ENCODE data around the gene LPCAT1. TPM values are rescaled to one million over a fixed set of nuclear protein-coding genes. Genes with fewer than 3 reads are reported as not detected.

The LPCAT1 gene
- total RNA-seq, 4 donors from 2014 or later, result 8.8 to 59.4 (median 28.5) TPM

DNA sequence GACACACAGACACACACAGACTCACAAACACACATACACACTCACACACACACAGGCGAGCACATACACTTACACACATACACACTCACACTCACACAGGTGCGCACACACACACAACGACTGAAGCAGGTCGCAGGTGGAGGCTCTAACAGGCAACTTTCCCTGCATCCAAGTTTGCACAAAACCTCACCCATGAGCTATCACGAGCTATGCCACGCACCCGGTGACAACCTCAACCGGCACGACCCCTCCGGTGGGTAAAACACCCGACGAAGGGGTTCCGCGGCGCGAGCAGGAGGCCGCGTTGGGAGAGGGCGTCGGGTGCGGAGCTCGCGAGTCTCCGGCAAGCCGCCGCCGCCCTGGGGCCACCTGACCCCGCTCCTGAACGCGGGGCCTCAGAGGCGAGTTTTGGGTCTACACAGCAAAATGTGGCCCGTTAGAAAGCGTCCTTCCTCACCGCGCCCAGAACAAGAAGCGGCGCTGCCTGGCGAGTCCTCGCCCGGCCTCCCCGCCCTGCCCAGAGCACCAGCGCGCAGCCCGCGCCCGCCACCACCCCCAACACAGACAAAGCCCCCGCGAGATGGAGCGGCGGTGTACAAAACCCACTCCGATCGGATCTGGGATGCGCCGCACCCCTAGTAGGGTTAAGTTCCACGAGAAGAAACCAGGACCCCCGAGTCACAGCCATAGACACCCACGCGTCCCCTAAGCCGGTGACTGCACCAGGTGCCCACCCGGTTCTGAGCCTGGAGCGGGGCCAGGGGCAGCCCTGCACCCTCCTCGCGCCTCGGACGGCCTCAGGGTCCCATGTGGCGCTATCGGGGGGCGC lies 79.2 kb downstream of the LPCAT1 start:
- Histone ChIP-seq H3K27ac (no peak overlapping the region), H3K36me3 (no peaks in the 10 kb centered on the region), H3K9me3 (no peaks in the 10 kb centered on the region), H3K27me3 (peaks cover 0 to 35% of the 10 kb centered on the region in 2 donors), H3K4me3 (peak overlapping the region in 2 of 4 donors; percentile 20 to 38), H3K4me1 (peaks cover 0 to 25% (median 0%) of the 10 kb centered on the region in 4 donors)
- TF ChIP-seq, protein P1, sequence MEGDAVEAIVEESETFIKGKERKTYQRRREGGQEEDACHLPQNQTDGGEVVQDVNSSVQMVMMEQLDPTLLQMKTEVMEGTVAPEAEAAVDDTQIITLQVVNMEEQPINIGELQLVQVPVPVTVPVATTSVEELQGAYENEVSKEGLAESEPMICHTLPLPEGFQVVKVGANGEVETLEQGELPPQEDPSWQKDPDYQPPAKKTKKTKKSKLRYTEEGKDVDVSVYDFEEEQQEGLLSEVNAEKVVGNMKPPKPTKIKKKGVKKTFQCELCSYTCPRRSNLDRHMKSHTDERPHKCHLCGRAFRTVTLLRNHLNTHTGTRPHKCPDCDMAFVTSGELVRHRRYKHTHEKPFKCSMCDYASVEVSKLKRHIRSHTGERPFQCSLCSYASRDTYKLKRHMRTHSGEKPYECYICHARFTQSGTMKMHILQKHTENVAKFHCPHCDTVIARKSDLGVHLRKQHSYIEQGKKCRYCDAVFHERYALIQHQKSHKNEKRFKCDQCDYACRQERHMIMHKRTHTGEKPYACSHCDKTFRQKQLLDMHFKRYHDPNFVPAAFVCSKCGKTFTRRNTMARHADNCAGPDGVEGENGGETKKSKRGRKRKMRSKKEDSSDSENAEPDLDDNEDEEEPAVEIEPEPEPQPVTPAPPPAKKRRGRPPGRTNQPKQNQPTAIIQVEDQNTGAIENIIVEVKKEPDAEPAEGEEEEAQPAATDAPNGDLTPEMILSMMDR (IDR thresholded peaks at IDR 0.05), result no peak
- no peak for TF ChIP-seq POLR2A (IDR thresholded peaks at IDR 0.05)
- DNase-seq, result peak in 2 of 3 donors; percentile 32 to 39

GRCh38 chr5:1443991-1444360 lies 79.8 kb downstream of the LPCAT1 start:
- no peaks in the 10 kb centered on the region for H3K9me3 ChIP-seq
- no peak overlapping the region for H3K27ac ChIP-seq
- DNase-seq, result peak in 2 of 3 donors; percentile 23 to 33
- no peak overlapping the region for H3K4me3 ChIP-seq
- peaks cover 0 to 25% (median 0%) of the 10 kb centered on the region in 4 donors for H3K4me1 ChIP-seq
- TF ChIP-seq, protein P1 (IDR thresholded peaks at IDR 0.05), result no peak
- no peak for TF ChIP-seq POLR2A (IDR thresholded peaks at IDR 0.05)
- H3K36me3 ChIP-seq, result no peaks in the 10 kb centered on the region
- peaks cover 0 to 35% of the 10 kb centered on the region in 2 donors for H3K27me3 ChIP-seq

DNA sequence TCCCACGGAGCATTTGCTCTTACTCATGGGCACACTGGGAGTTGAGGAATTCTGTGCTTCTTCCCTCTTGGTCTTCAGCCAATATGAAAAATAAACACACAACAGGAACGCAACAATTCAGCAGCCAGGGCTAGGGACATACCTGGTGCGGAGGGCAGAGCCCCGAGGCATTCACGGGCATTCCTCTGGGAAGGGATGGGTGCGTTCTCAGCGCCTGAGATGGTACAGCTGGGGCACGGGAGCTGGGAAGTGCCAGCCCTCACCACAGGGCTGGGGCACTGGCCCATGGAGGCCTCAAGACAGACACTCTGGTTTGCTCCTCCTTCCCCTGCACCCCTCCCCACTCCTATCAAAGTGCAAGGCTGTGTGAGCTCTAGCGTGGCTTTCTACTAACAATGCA lies 80.6 kb downstream of the LPCAT1 start:
- DNase-seq, result peak in 1 of 3 donors; percentile 36
- Histone ChIP-seq H3K4me1 (peaks cover 0 to 25% (median 0%) of the 10 kb centered on the region in 4 donors), H3K27me3 (peaks cover 0 to 35% of the 10 kb centered on the region in 2 donors), H3K4me3 (no peak overlapping the region), H3K36me3 (no peaks in the 10 kb centered on the region), H3K27ac (no peak overlapping the region), H3K9me3 (no peaks in the 10 kb centered on the region)
- TF ChIP-seq, protein P1 (IDR thresholded peaks at IDR 0.05), result no peak
- no peak for TF ChIP-seq POLR2A (IDR thresholded peaks at IDR 0.05)

DNA sequence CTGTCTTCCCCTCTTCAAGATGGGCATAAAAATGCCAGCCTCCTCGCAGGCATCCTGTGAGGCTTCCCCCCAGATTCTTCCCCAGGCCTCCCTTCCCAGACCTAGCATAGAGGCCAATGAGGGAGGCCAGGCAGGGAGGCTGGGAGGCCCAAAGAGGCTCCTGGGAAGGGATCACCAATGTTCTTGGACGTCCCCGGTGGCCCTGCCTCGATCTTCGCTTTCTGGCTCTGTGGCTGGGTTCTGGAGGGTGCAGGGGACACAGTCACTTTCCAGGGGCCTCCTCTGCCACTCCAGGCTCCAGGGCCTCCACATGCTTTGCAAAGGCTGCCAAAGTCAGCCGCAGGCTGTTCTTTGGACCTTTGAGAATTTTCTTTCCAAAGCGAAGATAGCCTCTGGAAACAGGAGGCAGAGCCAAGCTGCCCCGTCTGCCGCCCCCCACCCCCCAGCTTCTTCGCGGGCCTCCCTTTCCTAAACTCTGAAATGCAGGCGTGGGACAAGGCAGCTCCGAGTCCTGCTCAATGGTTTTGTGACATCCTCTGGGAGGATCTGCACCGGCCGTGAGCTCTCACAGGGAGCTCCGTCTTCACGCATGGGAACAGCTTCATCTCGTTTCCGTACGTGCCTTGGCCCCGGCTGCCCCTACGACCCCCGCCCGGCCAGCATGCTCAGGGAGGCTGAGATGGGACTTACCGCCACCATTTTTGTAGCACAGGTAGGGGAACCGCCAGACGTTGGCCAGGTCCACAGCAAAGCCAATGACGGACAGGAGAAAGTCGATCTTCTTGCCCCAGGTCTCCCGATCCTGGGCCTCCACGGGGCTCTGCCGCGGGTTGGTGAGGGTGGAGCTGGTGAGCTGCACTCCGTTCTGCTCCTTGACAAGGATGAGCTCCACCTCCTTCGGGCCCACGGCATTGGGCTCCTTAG lies 81.3 kb downstream of the LPCAT1 start:
- Histone ChIP-seq H3K36me3 (no peaks in the 10 kb centered on the region), H3K4me3 (no peak overlapping the region), H3K27me3 (peaks cover 0 to 35% of the 10 kb centered on the region in 2 donors)

More for the DNA sequence above, 81.3 kb downstream of the LPCAT1 start:
- no peak overlapping the region for H3K27ac ChIP-seq
- H3K4me1 ChIP-seq, result peaks cover 0 to 25% (median 0%) of the 10 kb centered on the region in 4 donors
- peak in 1 of 3 donors; percentile 35 for DNase-seq
- no peaks in the 10 kb centered on the region for H3K9me3 ChIP-seq
- TF ChIP-seq, protein P1 (IDR thresholded peaks at IDR 0.05), result no peak
- TF ChIP-seq POLR2A (IDR thresholded peaks at IDR 0.05), result no peak

Measured in Peyer's patch (tissue), 4 donors.